GM12872 (cell line): ENCODE results near the gene VTI1A.

Experiments
- TF ChIP-seq, protein P1 (sequence below): IDR thresholded peaks from 3 replicates; pipeline ENCODE4 v1.5.1; 2011; ENCODE audit warnings: low read depth, mild to moderate bottlenecking, low read length, moderate library complexity; ENCODE audit not compliant: insufficient read depth

Gene VTI1A

DNA sequence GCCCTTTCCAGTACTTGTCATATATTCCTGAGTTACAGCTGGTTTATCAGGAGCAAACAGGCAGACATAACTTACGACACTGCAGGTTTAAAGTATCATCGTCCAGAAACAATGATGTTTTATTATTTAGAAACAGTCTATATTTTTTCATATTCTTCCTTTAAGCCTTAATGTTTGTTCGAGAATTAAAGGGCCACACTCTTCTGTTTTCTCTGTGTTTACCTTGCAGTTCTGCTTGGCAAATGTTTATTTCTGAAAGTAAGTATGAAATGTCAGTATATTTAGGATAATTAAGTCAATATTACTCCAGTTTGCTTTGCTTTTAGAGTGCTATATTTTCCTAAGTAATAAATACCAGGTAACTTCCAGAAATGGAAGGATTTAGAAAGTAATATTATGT lies 115.1 kb downstream of the VTI1A start:
- TF ChIP-seq, protein P1, sequence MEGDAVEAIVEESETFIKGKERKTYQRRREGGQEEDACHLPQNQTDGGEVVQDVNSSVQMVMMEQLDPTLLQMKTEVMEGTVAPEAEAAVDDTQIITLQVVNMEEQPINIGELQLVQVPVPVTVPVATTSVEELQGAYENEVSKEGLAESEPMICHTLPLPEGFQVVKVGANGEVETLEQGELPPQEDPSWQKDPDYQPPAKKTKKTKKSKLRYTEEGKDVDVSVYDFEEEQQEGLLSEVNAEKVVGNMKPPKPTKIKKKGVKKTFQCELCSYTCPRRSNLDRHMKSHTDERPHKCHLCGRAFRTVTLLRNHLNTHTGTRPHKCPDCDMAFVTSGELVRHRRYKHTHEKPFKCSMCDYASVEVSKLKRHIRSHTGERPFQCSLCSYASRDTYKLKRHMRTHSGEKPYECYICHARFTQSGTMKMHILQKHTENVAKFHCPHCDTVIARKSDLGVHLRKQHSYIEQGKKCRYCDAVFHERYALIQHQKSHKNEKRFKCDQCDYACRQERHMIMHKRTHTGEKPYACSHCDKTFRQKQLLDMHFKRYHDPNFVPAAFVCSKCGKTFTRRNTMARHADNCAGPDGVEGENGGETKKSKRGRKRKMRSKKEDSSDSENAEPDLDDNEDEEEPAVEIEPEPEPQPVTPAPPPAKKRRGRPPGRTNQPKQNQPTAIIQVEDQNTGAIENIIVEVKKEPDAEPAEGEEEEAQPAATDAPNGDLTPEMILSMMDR = no peak

DNA sequence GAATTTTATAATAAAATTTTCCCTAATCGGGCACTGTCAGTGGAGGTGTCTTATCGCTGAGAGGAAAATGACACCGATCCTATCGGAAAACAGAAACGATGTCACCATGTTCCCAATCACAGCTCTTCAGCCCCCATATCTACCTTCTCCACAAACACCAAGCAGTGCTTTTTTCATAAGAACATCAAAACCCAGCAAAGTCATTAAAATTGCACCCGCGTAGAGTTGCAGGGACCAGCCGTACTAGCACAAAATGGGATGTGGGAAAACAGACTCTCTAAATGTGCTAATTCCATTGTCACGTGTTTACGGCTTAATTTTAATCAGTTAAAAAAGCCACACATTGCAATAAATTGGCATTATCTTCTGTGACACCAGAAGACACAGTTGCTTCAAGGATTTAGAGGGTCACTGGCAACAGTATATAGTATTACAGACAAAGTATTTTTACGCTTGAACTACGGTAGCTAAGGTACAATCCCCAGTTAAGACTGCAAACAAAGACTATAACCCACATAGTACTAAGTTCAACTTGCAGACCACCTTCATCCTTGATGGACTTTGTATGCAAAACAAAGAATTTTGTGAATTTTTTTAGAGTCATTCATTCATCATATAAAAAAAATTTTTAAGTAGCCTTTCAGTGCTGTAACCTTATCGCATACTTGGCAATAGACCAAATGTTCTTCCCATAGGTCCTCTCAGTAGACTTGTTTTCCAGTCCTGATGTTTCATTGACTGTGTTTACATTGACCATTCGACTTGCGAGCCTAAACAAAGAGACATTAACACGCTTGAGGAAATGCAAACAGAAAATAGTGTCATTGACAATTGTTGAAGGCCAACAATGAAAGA lies 116.0 kb downstream of the VTI1A start:
- TF ChIP-seq, protein P1 = no peak

DNA sequence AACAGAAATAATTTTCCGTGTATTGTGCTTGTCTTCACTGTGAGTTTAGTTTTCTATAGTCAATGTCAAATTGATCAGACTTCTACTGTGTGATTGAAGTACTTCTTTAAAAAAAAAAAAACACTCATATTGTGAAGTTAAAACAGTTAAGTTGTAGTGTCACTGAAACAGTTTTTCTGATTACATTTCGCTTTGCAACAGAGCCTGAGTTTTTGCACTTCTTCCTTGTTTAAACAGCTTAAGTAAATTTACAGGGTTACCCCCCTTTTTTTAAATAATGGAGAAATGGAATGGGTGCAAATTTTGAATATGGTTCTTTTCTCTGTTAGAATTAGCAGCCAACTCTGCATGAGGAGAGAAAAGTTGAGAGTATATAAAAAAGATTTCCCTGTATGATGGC lies 117.3 kb downstream of the VTI1A start:
- TF ChIP-seq, protein P1 = no peak

DNA sequence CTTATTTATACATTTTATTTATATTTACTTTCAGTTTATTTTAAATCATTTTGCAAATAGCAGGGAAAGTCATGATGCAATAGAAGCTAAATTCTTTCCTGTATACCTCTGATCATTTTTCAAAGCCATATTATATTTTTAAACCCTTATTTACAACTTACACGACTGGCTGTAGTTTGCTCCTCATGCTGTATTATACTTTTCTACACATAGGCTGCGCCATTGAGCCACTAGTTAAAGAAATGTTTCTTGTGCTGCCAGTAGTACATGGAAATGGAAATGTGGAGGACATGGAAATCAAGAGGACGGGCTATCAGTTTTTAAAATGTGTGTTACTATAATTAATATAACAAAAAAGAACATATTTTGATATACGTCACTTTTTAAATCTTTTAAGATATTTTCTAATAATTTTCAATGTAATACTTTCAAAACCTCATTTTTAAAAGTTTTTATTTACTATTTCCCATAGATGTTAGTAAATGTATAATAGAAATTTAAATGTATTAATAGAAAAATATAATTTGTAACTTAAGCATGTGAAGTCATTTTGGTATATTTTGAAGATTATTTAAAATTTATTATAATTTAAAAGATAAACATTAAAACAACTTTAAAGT lies 118.5 kb downstream of the VTI1A start:
- TF ChIP-seq, protein P1 = peak; percentile 58; the same call in 2 of the 3 replicates

DNA sequence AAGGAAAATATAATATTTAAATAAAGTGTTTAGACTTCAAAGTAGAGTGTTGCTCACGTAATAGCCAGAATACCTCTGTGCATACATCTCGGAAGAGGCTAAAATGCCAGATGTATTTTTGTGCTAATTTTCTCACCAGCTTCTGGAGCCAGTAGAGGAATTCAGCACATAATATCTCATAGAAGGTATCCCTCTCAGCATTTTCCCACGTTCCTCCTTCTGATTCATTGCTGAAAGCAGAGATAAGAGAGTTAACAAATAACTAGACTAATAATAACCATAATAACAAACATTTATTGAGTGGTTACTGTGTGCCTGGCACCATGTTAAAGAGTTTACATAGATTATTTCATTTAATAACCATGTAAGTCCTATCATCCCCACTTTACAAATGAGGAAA lies 123.6 kb downstream of the VTI1A start:
- TF ChIP-seq, protein P1 = no peak

DNA sequence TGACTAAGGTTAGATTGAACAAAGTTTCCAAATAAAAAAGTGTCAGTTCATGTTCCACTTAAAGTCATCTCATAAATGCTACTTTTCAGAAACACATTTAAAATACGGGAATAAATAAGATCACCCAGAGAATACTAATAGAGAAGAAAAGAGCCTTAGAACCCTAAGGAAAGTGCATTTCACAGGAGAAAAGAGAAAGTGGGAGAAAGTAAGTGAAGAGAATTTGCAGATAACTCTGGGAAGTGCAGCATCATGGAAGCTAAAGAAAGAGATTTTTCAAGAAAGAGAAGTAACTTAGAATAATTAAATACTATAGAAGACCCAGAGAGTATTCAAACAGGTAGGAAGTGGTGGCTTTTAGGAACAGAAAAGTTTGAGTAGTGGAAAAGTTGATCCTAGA lies 132.6 kb downstream of the VTI1A start:
- TF ChIP-seq, protein P1 = no peak

DNA sequence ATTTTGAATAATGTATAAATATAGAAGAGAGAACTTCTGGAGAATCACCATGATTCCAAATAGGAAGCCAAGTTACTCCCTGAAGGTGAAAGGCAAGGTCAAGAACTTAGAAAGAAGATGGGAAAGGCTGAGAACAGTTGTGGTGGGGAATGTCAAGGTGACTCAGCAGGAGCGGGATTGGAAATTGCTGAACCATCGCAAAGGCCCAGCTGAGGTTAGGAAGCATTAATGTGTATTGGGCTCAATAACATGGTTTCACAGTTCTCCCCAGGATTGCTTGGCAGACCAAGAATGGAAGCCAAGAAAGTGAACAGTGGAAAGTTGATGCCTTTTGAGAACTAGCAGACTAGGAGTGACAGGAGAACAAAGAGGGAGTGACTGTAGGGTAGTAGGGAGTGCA lies 133.3 kb downstream of the VTI1A start:
- TF ChIP-seq, protein P1 = no peak
